Kidney (tissue), 14 donors: ENCODE results near the gene SCART1. TPM values are rescaled to one million over a fixed set of nuclear protein-coding genes. Genes with fewer than 3 reads are reported as not detected.

Experiments
- DNase-seq, 5 donors: peaks; one replicate each; pipeline ENCODE4 v3.0.0-alpha.2; 2013 to 2020
- FAIRE-seq: peaks from 2 replicates; lab custom pipeline; 2012; peaks lifted over from hg19 to GRCh38; lab: Jason Lieb, UNC
- H3K27ac ChIP-seq, 2 donors: one replicate each; pipeline ENCODE4 v1.7.0; 2013; ENCODE audit warnings: low read depth in 2 of 2, low read length in 2 of 2, inconsistent platforms in 1 of 2
- H3K27me3 ChIP-seq: one replicate; pipeline ENCODE4 v1.7.1; 2013; ENCODE audit warnings: low read length, inconsistent platforms; ENCODE audit not compliant: control insufficient read depth, insufficient read depth
- H3K36me3 ChIP-seq, 3 donors: one replicate each; pipeline versions ENCODE4 v1.7.0 to v1.7.1; 2013; ENCODE audit warnings: low read length in 3 of 3, control low read depth in 1 of 3, inconsistent platforms in 1 of 3; ENCODE audit not compliant: insufficient read depth in 3 of 3, control insufficient read depth in 2 of 3
- H3K4me1 ChIP-seq, 3 donors: one replicate each; pipeline versions ENCODE4 v1.7.0 to v1.7.1; 2013; ENCODE audit warnings: low read length in 3 of 3, inconsistent platforms in 1 of 3, low read depth in 1 of 3; ENCODE audit not compliant: control insufficient read depth in 2 of 3, insufficient read depth in 2 of 3
- H3K4me3 ChIP-seq, 3 donors: one replicate each; pipeline versions ENCODE4 v1.7.0 to v1.8.1; 2013; ENCODE audit warnings: low read length in 3 of 3, control low read depth in 1 of 3, inconsistent platforms in 1 of 3
- H3K9ac ChIP-seq, 3 donors: one replicate each; pipeline versions ENCODE4 v1.7.0 to v1.7.1; 2013; ENCODE audit warnings: low read length in 3 of 3, control low read depth in 1 of 3, inconsistent platforms in 1 of 3
- H3K9me3 ChIP-seq, 3 donors: one replicate each; pipeline versions ENCODE4 v1.7.0 to v1.7.1; 2013; ENCODE audit warnings: low read length in 3 of 3, control low read depth in 1 of 3, inconsistent platforms in 1 of 3; ENCODE audit not compliant: control insufficient read depth in 2 of 3, insufficient read depth in 1 of 3
- intact Hi-C: fragments of 100-400 bp; cut with DNase I; formaldehyde crosslinking; loops from one replicate; pipeline ENCODE4 v1.11.1; 2022
- polyA plus RNA-seq: library from polyadenylated mRNA; stranded (reverse); fragments of 350-450 nt; fragmentation: Illumina TruSeq; extraction: RNeasy Lipid Tissue Mini Kit (QIAGEN cat#74804); gene quantifications from one replicate; pipeline ENCODE4 v1.2.3, GENCODE V29; 2014; ENCODE audit warnings: low read depth, low replicate concordance; ENCODE audit not compliant: insufficient read depth
- total RNA-seq: library from RNA; stranded (reverse); fragmentation: NEBNext Ultra II Directional; extraction: Animal tissue kit (Norgen Biotek cat#: 25700); gene quantifications from one replicate; pipeline ENCODE4 v1.2.1, GENCODE V29; 2021
- TF ChIP-seq, protein P1 (sequence below): IDR thresholded peaks from 3 replicates; pipeline ENCODE4 v1.5.1; 2012; ENCODE audit warnings: mild to moderate bottlenecking, moderate library complexity, borderline replicate concordance; ENCODE audit not compliant: insufficient read depth; ENCODE audit errors: extremely low read depth
- donor health status: control.
- donor health status: control.
- donor health status: control.
- donor health status: control.
- donor health status: control.
- donor health status: DM: yes; HTN: yes; CAD: no.
- donor health status: Normal renal cell carcinoma (clear cell type).

The SCART1 gene
- total and polyA plus RNA-seq, 2 donors from 2014 or later = 0.37 to 3.9 TPM

DNA sequence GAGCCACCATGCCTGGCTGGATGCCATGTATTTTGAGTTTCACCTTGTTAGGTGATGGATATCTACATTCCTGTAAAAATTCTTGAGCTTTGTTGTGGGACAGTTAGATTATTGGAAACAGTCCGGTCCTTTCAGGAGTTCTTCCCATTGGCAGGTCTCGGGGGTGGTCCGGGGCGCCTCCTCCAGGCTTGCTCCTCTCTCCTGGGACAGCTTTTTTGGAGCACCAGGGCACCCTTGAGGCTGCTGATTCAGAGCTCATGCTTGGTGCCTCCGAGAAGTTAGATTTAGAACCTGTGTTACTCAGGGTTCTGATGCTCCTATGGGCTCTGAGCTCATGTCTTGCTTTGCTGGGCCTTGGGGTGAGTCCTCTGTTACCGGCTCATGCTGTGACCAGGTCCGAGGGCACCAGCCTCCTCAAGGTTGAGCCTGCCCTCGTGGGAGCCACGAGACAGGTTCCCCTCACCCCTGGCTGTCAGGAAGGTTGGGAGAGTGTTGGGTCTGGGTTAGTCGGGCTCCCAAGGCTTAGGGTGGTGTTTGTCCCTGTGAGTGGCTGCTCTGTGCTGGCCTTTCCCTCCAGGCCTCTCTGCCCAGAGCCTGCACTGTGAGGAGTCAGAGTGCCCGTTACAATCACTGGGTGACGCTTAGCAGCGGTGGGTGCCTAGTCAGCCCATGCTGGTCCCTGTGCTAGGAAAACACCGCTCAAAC lies 35.3 kb upstream of the SCART1 start:
- Histone ChIP-seq H3K36me3 (peaks cover 0 to 6% (median 5%) of the 10 kb centered on the region in 3 donors), H3K27ac (no peak overlapping the region), H3K9ac (no peak overlapping the region), H3K27me3 (no peaks in the 10 kb centered on the region), H3K9me3 (no peaks in the 10 kb centered on the region), H3K4me3 (no peak overlapping the region), H3K4me1 (peaks cover 0 to 2% (median 0%) of the 10 kb centered on the region in 3 donors)
- intact Hi-C loops = no loop called here
- DNase-seq (no peak), FAIRE-seq (no peak)
- TF ChIP-seq, protein P1, sequence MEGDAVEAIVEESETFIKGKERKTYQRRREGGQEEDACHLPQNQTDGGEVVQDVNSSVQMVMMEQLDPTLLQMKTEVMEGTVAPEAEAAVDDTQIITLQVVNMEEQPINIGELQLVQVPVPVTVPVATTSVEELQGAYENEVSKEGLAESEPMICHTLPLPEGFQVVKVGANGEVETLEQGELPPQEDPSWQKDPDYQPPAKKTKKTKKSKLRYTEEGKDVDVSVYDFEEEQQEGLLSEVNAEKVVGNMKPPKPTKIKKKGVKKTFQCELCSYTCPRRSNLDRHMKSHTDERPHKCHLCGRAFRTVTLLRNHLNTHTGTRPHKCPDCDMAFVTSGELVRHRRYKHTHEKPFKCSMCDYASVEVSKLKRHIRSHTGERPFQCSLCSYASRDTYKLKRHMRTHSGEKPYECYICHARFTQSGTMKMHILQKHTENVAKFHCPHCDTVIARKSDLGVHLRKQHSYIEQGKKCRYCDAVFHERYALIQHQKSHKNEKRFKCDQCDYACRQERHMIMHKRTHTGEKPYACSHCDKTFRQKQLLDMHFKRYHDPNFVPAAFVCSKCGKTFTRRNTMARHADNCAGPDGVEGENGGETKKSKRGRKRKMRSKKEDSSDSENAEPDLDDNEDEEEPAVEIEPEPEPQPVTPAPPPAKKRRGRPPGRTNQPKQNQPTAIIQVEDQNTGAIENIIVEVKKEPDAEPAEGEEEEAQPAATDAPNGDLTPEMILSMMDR = no peak

GRCh38 chr10:133419211-133419950 lies 34.4 kb upstream of the SCART1 start:
- no peak overlapping the region for H3K4me3 ChIP-seq
- no peak overlapping the region for H3K9ac ChIP-seq
- FAIRE-seq = no peak
- H3K27me3 ChIP-seq = no peaks in the 10 kb centered on the region
- intact Hi-C loops = no loop called here
- peaks cover 0 to 6% (median 5%) of the 10 kb centered on the region in 3 donors for H3K36me3 ChIP-seq
- peaks cover 0 to 2% (median 0%) of the 10 kb centered on the region in 3 donors for H3K4me1 ChIP-seq
- no peaks in the 10 kb centered on the region for H3K9me3 ChIP-seq
- peak in 2 of 5 donors; percentile 35 to 72 for DNase-seq
- H3K27ac ChIP-seq = no peak overlapping the region
- TF ChIP-seq, protein P1 = no peak

DNA sequence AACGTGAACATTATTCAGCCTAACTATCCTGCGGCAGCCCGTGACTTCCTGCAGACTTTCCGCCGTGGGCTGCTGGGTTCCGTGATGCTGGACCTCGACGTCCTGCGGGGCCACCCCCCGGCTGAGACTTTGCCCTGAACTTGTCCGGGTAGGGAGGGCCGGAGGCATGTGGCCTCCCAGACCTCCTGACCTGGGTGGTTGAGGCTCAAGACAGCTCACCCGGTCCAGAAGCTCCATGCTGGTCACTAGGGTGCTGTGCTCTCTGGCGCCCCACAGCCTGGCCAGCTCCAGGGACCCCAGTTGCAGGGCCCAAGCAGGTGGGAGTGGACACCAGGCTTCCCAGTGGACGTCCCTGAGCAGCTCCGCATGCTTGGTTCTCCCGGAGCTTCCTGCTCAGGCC lies 33.7 kb upstream of the SCART1 start:
- Histone ChIP-seq H3K27me3 (no peaks in the 10 kb centered on the region), H3K36me3 (peaks cover 0 to 6% (median 5%) of the 10 kb centered on the region in 3 donors), H3K4me3 (no peak overlapping the region), H3K9ac (no peak overlapping the region), H3K9me3 (no peaks in the 10 kb centered on the region), H3K4me1 (peaks cover 0 to 2% (median 0%) of the 10 kb centered on the region in 3 donors), H3K27ac (no peak overlapping the region)
- DNase-seq = peak in 1 of 5 donors; percentile 74
- no peak for FAIRE-seq
- intact Hi-C loops = no loop called here
- TF ChIP-seq, protein P1 = no peak
